Subcutaneous adipose tissue (tissue), 4 donors: ENCODE measurements around the gene DHRS2. TPM values are rescaled to one million over a fixed set of nuclear protein-coding genes. Genes with fewer than 3 reads are reported as not detected.

ENCODE experiments used
- total RNA-seq, 4 donors: library from RNA; depleted of rRNA; stranded (reverse); fragments of >200 nt; gene quantifications; one replicate each; pipeline ENCODE4 v1.1.0, GENCODE V29; 2016
- TF ChIP-seq, protein P1 (sequence below): fragments of 450-650 bp; IDR thresholded peaks from one replicate; pipeline ENCODE4 v1.5.1; 2016; ENCODE audit warnings: low read depth, mild to moderate bottlenecking, control low read depth, antibody characterized with exemption, moderate library complexity

DHRS2 gene
- total RNA-seq, 4 donors from 2014 or later, result not detected

GRCh38 chr14:23631234-23631633 is 4.9 kb upstream of the DHRS2 start:
- TF ChIP-seq, protein P1, sequence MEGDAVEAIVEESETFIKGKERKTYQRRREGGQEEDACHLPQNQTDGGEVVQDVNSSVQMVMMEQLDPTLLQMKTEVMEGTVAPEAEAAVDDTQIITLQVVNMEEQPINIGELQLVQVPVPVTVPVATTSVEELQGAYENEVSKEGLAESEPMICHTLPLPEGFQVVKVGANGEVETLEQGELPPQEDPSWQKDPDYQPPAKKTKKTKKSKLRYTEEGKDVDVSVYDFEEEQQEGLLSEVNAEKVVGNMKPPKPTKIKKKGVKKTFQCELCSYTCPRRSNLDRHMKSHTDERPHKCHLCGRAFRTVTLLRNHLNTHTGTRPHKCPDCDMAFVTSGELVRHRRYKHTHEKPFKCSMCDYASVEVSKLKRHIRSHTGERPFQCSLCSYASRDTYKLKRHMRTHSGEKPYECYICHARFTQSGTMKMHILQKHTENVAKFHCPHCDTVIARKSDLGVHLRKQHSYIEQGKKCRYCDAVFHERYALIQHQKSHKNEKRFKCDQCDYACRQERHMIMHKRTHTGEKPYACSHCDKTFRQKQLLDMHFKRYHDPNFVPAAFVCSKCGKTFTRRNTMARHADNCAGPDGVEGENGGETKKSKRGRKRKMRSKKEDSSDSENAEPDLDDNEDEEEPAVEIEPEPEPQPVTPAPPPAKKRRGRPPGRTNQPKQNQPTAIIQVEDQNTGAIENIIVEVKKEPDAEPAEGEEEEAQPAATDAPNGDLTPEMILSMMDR, result no peak

GRCh38 chr14:23631702-23632460 is 4.3 kb upstream of the DHRS2 start:
- TF ChIP-seq, protein P1, result no peak

GRCh38 chr14:23632461-23633159 is 3.6 kb upstream of the DHRS2 start:
- TF ChIP-seq, protein P1, result no peak

DNA sequence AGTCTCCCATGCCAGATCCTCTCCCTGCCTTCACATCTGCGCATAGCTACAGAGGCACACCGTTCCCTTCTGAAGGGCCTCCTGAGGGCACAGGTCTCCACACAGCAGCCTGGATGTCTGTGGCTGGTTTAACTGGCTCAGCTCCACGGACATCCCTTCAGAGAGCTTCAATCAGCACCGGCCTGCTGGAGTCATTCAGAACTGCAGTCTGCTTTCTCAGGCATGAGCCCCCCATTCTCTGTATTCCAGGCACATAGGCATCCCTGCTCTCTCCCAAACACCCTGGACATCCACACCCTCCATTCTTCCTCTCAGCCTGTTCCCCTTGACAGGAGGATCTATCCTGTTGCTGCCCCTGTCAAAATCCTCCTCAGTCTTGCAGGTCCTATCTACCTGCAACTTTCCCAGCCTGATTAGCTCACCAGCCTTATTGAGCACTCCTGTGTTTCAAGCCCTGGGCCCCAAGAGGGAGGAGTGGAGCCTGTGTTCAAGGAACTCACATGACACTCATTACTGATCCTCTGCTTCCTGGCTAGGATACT is 2.9 kb upstream of the DHRS2 start:
- TF ChIP-seq, protein P1, result no peak

DNA sequence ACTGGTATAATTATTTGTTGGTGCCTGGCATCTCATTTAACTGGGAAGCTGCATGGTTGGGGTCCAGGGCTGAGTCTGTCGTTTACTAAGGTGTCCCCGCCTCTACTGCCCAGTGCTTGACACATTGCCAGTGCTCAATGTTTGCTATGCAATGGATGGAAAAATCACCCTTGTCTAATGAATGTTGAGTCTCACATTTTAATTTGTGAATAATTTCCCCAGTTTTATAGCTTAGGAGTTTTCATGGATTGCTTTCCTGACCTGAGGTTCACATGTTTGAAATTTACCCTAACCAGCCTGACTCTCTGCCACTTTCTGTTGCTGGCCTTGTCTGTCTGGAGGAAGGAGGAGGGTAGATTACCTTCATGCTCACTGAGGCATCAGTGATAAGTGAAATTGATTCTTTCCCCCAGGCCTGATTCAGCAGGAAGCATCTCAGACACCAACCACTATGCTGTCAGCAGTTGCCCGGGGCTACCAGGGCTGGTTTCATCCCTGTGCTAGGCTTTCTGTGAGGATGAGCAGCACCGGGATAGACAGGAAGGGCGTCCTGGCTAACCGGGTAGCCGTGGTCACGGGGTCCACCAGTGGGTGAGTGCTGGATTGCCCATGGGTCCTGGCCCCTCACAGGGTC is 2.4 kb downstream of the DHRS2 start:
- TF ChIP-seq, protein P1, result no peak

GRCh38 chr14:23639048-23639890 is 3.1 kb downstream of the DHRS2 start:
- TF ChIP-seq, protein P1, result no peak
